IPS-20b (cell line): ENCODE measurements around the gene MRGPRG.
A peak's percentile ranks its signal among the peaks of the same experiment; 100 is the strongest.
"Not testable (repeated sequence)": the region's sequence is repeated elsewhere in the genome, so short reads cannot be mapped to it uniquely, and the experiment has no call there.

Experiments used
- H3K27ac ChIP-seq: one replicate; pipeline ENCODE4 v1.5.1; 2013; ENCODE audit warnings: low read length
- H3K27me3 ChIP-seq: 2 replicates; pipeline ENCODE4 v1.6.1; 2013; ENCODE audit warnings: mild to moderate bottlenecking, low read length, inconsistent platforms; ENCODE audit not compliant: insufficient read depth
- H3K36me3 ChIP-seq: 2 replicates; pipeline ENCODE4 v1.6.1; 2013; ENCODE audit warnings: low read depth, mild to moderate bottlenecking, inconsistent platforms, low read length, moderate library complexity; ENCODE audit not compliant: insufficient read depth
- H3K4me1 ChIP-seq: 2 replicates; pipeline ENCODE4 v1.6.1; 2013; ENCODE audit warnings: mild to moderate bottlenecking, control low read depth, inconsistent platforms, low read length, moderate library complexity; ENCODE audit not compliant: insufficient read depth
- H3K4me3 ChIP-seq: 2 replicates; pipeline ENCODE4 v1.5.1; 2013; ENCODE audit warnings: mild to moderate bottlenecking, low read length, inconsistent platforms
- H3K9ac ChIP-seq: 2 replicates; pipeline ENCODE4 v1.6.1; 2013; ENCODE audit warnings: low read depth, mild to moderate bottlenecking, inconsistent platforms, low read length, moderate library complexity
- H3K9me3 ChIP-seq: 2 replicates; pipeline ENCODE4 v1.6.1; 2013; ENCODE audit warnings: mild to moderate bottlenecking, low read depth, low read length, inconsistent platforms; ENCODE audit not compliant: insufficient read depth

Gene MRGPRG

GRCh38 chr11:3174387-3174786 lies 44.2 kb downstream of the MRGPRG start:
- H3K9me3 ChIP-seq = peaks cover 10% of the 10 kb centered on the region; the same call in 1 of the 2 replicates
- H3K4me3 ChIP-seq = no peak overlapping the region
- no peaks in the 10 kb centered on the region for H3K36me3 ChIP-seq
- no peak overlapping the region for H3K27ac ChIP-seq
- H3K9ac ChIP-seq = no peak overlapping the region
- peaks cover 2% of the 10 kb centered on the region; the same call in 1 of the 2 replicates for H3K4me1 ChIP-seq
- H3K27me3 ChIP-seq = peaks cover 30% of the 10 kb centered on the region

- H3K27me3 ChIP-seq = peaks cover 36% of the 10 kb centered on the region
- peaks cover 10% of the 10 kb centered on the region; the same call in 1 of the 2 replicates for H3K9me3 ChIP-seq
- peaks cover 2% of the 10 kb centered on the region; the same call in 1 of the 2 replicates for H3K4me1 ChIP-seq
- H3K9ac ChIP-seq = no peak overlapping the region
- no peak overlapping the region for H3K4me3 ChIP-seq
- no peaks in the 10 kb centered on the region for H3K36me3 ChIP-seq
- H3K27ac ChIP-seq = no peak overlapping the region
Observed at GRCh38 chr11:3173795-3174194, 44.8 kb downstream of the MRGPRG start.

- Histone ChIP-seq H3K27ac (no peak overlapping the region), H3K9ac (no peak overlapping the region), H3K36me3 (no peaks in the 10 kb centered on the region), H3K27me3 (peaks cover 51% of the 10 kb centered on the region), H3K4me1 (peaks cover 2% of the 10 kb centered on the region; the same call in 1 of the 2 replicates), H3K9me3 (peaks cover 10% of the 10 kb centered on the region; the same call in 1 of the 2 replicates), H3K4me3 (no peak overlapping the region)
Observed at GRCh38 chr11:3171931-3172560, 46.6 kb downstream of the MRGPRG start.

- H3K27me3 ChIP-seq = peaks cover 61% of the 10 kb centered on the region
Observed at GRCh38 chr11:3170756-3171650, 47.6 kb downstream of the MRGPRG start.

GRCh38 chr11:3170044-3170755 lies 48.4 kb downstream of the MRGPRG start:
- H3K36me3 ChIP-seq = no peaks in the 10 kb centered on the region
- peaks cover 69% of the 10 kb centered on the region for H3K27me3 ChIP-seq
- H3K9ac ChIP-seq = no peak overlapping the region
- H3K4me1 ChIP-seq = peaks cover 2% of the 10 kb centered on the region; the same call in 1 of the 2 replicates
- H3K4me3 ChIP-seq = no peak overlapping the region
- no peak overlapping the region for H3K27ac ChIP-seq
- no peaks in the 10 kb centered on the region for H3K9me3 ChIP-seq

More at GRCh38 chr11:3170756-3171650, 47.6 kb downstream of the MRGPRG start:
- H3K9ac ChIP-seq = no peak overlapping the region
- H3K9me3 ChIP-seq = peaks cover under 1% of the 10 kb centered on the region; the same call in 1 of the 2 replicates
- H3K4me3 ChIP-seq = no peak overlapping the region
- peaks cover 2% of the 10 kb centered on the region; the same call in 1 of the 2 replicates for H3K4me1 ChIP-seq
- H3K36me3 ChIP-seq = no peaks in the 10 kb centered on the region
- H3K27ac ChIP-seq = no peak overlapping the region

GRCh38 chr11:3169255-3170043 lies 49.2 kb downstream of the MRGPRG start:
- peak overlapping the region; percentile 44; the same call in 1 of the 2 replicates for H3K4me3 ChIP-seq
- no peaks in the 10 kb centered on the region for H3K36me3 ChIP-seq
- H3K9me3 ChIP-seq = no peaks in the 10 kb centered on the region
- H3K27ac ChIP-seq = no peak overlapping the region
- H3K9ac ChIP-seq = 0 out of 2 replicates have a peak overlapping the region, but pooled peaks have one; percentile 26
- peaks cover 72% of the 10 kb centered on the region for H3K27me3 ChIP-seq
- H3K4me1 ChIP-seq = peaks cover 2% of the 10 kb centered on the region; the same call in 1 of the 2 replicates

- H3K4me3 ChIP-seq = peak overlapping the region; percentile 44; the same call in 1 of the 2 replicates
- not testable (repeated sequence) for H3K36me3 ChIP-seq, H3K9ac ChIP-seq, H3K9me3 ChIP-seq, H3K27ac ChIP-seq, H3K4me1 ChIP-seq
- peaks cover 79% of the 10 kb centered on the region for H3K27me3 ChIP-seq
Observed at GRCh38 chr11:3168742-3169254, 49.8 kb downstream of the MRGPRG start.
